HG02588 (cell line): ENCODE measurements around the gene KCNA2.

Source experiments
- ATAC-seq: cut with Tn5 transposase; IDR thresholded peaks from one replicate; pipeline ENCODE4 v1.9.1; 2021; ENCODE audit warnings: mild to moderate bottlenecking, moderate library complexity; ENCODE audit not compliant: unreplicated experiment

The KCNA2 gene

DNA sequence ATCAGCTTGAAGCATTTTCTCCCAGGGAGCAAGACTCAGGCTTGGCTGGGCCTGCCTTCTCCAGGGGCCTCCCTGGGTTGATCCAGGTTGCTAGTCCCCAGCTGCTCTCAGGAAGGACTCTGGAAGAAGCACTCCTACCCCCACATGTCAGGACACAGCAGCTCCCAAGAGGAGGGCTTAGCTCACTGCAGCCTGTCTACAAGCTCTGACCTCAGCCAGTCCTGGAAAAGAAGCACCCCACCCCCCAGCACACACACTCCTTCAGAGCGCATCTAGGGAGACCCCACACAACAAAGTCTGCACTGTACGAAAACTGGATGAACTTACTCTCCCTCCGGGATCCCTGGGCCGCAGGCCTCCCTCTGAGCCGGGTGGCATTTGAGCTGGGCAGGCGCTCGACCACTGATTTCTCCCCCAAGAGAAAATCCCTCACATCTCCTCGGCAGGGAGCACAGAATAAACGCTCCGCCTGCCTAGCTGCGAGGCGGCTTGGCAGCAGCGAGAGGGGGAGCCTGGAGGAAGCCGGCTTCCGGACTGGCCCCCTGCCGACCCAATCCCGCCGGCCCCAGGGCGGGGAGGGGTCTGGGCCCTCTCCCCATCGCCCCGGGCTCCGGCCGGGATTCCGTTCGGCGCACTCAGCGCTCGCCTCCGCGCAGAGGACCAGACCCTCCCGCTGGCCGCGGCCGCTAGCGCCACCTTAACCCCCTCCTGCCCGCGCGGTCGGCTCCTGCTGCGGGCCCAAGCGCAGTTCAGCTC lies at the start of gene KCNA2:
Gene KCNA2, minus strand, starts transcription at position 458 of the 756 bp plus-strand sequence. CDS start 1,576 bp downstream, outside the sequence.
- ATAC-seq: no peak

DNA sequence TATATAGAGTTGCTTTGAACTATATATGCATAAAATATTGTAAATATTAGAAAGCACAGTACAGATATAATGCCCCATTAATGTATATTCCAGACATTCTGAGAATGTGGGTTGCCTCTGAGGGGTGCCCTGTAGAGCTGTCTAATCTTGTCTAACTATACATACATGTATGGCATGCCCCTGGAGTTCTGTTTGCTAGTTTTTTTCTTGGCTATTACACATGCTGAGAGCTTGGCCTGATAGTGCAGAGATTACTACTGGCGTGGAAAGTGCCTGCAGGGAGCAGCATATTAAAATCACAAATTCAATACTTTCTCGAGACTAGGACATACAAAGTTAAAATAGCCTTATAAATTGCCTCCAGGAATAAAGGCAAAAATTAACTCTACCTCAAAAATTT lies 44.5 kb upstream of the KCNA2 start:
- ATAC-seq: no peak

DNA sequence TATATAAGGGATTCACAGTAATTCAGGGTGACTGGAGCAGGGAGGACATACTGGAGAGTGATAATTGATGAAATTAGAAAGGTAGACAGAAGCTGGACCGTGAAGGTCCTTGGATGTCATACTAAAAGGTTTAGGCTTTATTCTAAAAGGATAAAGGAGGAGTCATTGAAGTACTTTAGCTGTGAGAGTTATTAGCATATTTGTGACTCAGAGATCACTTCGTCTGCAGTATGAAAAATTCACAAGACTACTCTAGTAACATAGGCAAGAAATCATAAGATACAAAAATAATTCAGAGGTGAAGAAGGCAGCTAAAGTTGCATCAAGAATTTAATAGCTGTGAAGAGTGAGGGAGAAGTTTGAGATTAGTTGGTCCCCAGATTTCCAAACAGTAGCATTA lies 42.3 kb upstream of the KCNA2 start:
- ATAC-seq: no peak

DNA sequence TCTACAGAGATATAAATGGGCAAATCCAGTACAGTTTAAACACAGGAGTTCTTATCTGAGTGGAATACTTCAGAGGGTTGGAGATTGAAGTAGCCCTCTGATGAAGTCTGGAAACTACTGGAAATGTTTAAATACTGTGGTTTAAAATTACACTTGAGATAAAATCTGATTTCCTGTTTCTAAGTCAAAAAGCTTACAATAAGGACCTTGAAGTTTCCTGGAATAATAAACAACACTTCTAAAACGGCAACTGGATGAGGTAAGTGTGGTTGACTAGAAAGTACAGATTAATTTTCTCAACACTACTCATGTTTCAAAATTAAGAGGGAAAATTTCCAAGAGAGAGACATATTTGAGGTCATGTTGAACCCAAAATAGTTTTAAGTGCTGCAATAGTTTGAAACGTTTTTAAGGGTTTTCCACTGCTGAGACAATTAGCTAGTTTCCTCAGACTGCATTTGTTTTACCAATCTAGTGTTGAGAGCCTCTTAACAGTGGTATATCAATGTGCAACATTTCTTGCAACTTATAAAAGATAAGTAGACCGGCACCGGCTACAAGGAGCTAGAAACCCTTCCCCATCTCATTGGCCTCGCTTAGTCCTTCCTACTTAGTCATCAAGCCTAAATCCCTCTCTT lies 41.2 kb upstream of the KCNA2 start:
- no peak for ATAC-seq

DNA sequence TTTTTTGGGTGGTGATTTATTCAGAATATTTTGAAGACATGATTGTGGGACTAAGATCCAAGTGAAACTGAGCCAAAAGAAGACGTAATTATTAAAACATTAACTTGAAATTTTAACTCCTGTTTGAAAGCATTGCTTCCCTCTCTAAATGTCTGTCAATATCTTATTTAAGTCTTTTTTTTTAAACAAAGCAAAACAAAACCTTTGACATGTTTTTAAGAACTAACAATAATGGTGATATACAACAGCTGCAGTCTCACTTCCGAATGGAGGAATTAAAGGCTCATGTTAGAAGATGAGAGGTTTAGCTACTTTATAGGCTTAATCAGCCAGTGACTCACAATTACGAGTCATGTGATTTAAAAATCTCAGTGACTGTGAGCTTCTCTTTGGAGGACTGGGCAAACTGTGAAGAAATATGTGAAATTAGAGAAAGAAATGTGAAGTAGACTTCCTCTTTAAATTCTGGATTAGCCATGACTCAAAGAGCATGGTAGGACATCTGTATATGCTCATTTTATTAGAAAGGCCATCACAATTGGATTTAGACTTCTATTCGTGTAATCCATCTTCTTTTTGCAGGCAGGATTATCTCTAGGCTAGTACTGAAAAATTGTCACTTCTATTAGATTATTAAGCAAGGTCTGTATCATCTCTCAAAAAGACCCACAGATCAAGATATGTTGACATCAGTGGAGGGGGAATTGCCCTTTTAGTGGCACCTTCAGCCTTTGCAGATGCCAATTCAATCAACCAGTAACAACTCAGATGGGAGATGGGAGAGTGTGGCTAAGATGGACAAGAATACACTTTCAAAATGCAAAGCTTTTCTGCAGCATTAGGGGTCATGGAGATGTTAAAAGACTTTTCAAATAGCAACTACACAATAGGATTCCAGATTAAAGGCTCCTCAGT lies 39.9 kb upstream of the KCNA2 start:
- ATAC-seq: no peak

DNA sequence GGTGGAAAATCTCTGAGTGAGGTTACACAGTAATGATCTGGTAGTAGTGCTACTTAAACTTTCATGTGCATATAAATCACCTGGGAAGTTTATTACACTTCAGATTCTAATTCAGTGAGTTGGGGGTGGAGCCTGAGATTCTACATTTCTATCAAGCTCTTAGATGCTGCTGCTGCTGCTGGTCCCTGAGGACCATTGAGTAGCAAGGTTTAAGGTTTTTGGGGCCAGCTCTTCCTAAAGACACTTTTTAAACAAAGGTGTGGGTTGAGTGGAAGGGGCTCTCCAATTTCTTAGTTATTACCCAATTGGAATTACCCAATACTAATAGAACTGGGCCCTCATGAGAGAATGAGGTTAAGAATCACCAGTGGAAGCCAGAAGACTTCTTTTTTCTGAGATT lies 39.1 kb upstream of the KCNA2 start:
- ATAC-seq: no peak

DNA sequence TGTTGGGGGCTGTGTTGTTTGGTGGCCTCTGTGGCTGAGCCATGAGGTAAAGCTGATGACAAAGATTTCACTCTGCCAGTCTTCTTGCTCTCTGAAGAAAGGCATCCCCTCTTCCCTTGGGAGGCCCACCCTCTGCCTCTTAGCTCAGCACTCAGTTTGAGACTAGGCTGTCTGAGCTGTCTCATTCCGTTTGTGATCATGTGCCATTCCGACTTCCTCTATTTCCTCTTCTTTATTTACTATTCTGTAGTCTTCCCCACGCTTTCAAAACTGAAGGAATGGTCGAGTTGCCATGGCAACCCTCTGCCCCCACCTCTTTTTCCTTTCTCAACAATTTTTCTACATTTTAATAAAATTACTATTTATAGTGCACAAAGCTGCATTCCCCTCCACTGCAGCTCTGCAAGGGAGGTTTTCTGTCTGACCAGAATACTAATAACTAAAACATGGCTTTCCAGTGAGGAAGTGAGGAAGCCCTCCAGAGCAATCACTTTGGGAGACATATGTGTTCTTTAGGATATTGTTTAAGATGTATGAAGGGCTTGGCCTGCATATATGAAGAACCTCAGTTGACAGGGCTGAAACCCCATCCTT lies 37.8 kb upstream of the KCNA2 start:
- ATAC-seq: no peak

DNA sequence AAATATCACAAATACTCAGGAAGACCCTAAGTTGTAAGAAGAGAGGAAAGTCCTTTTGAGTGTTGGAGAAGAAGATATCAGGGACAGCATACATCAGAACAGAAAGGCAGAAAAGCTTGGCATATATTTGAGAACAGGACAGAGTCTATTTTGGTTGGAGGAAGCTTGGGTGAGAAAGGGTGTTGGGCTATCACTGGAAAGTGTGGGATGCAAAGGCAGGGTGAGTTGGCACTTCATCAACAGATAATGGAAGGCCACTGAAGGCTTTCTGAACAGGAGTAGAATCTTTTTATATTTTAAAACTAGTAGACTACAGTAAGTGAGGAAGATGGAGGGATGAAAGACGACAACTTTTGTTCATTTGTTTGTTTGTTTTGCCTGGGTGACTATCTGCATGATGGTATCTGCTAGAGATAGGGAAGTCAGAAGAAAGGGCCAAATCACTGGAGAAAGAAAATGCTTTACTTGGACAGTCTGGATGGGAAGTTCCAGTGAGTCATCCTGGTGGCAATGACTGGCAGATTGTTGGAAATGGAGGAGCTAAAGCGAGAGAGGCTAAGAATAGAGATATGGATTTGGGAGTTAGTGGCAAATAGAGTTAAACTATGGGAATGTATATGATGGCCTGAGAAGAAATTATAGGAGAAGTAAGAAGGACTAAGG lies 33.7 kb upstream of the KCNA2 start:
- no peak for ATAC-seq

DNA sequence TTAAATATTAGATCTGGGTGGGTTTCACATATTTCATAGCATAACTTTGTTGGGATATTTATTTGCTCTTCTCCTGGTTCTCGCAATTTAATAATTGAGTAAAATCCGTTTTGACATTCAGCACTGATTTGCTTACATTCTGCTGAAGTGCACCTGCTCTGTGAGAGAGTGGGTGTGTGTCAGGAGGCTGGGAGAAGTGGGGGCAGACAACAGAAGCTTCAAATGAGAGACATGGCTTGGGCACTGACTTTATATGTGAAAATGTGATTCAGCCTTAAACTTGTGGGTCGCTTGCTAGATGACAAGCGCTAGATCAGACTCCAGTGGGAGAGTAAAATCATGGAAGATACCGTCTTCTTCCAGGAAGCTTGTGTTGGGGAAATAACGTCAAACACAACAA lies 32.4 kb upstream of the KCNA2 start:
- ATAC-seq: no peak

DNA sequence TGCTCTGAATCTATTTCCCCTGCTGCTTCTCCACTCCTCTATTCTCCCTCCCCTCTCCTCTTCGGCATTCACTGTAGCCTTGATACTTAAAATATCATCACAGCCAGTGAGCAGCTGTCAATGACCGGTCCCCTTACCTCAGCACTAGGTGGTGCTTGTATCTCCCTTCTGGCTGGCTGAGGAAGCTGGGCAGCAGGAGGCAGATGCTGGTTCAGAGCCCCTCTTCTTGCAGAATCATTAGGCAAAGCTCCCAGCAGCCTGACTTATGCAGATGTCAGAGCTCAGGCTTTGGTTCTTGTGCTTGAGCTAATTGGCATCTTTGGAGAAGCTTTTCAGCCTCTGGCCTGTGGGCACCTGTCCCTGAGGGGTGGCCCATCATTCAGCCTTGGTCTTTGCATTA lies 31.9 kb upstream of the KCNA2 start:
- ATAC-seq: no peak

DNA sequence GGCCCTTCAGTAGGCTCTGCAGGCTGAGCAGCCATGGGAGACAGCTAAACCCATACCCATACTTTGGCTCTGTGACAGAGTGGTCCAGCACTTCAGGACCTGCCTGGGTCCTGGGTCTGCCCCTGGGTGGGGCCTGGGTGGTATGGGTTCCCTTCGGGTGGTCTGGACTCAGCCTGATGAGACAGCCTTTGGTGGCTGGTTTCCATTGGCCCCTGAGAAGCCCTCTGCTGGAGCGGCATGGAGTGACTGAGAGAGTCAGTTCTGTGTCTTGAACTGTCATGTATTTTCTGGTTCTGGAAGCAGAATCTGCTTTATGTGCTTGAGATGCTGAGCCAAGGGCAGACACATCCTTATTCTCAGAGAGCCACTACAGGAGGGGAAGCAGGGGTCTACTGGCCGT lies 31.3 kb upstream of the KCNA2 start:
- ATAC-seq: no peak

DNA sequence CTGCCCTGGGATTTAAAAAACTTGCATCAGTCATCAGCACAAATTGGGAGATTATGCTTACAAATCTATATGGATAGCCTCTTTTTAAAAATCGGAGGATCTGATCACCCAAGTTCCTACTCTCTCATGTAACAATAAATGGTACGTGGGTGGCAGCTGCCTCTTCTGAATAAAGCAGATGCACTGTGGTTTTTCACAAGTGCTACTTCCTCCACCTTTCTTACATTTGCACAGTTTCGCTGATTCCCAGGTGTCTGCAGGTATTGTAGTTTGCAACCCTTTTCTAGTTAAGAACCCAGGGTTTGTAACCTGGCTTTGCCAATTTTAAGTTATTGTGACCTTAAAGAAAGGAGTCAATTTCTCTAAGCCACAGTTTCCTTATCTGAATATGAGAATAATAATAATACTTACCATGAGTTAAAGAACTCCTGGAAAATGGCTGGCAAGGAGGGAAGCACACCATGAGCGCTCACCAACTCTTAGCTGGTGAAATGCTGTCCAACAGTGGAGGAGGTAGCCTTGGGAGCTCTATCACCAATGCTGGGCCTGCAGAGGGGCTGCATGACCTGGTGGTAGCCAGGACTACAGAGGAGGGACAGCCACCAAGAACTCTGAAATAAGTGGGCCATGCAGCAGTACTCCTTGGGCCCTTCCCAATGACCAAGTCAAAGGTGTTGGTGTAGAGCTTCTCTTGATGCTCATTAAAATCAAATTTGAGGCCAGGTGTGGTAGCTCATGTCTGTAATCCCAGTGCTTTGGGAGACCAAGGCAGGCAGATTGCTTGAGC lies 30.2 kb upstream of the KCNA2 start:
- no peak for ATAC-seq

DNA sequence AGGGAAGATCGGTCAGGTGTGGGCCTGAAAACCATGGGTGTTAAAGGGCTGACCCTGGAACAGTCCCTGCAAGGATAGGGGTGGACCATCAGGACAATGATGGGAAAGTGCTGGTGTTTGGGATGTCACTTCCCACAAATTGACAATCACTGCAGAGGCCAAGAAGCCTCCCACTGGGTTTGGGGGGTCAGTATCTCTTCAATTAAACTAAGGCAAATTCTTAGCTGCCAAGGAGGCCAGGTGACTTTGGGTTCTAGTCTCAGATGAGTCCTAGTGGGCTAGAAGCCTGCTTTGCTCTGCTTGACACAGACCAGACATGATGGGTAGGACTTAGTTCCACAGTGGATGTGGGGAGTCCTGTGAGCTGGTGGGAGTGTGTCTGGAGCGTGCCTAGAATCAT lies 29.3 kb upstream of the KCNA2 start:
- no peak for ATAC-seq

DNA sequence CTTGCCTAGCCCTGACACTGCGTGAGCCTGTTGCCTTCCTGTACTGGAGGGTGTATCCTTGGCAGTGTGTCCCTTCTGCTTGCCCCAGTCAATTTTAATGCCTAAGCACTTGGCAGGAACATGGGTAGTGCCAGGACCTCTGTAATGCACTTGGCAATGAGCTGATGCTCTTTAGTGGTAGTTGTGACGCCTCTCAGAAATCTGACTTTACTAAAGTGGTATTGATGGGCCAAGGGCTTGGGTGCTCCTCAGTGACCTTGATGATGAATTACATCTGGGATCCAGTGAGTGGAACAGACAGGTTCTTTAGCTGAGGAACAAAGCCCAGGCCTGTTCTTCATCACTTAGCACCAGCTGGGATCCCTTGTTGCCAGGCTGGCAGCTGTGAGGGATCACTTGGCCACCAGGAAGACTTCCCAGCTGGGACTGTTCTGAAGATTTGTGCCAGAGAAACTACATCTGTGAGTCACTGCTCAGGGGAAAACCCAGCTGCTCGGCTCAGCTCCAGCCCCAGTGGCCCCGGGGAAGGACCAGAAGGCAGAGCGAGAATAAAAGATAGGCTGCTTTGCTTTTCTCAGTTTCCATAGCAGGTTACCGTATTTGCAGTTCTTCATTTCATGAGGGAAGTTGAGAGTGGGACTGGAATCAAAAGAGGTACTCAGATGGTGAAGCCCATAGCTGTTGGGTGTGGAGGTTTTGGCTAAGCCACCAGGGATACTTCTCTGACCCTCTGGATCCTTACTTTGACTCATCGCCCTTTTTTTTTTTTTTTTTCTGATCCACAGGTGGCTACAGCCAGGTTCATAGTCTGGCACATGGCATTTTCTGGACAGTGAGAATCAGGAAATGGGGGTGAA lies 28.5 kb upstream of the KCNA2 start:
- ATAC-seq: peak; percentile 68

DNA sequence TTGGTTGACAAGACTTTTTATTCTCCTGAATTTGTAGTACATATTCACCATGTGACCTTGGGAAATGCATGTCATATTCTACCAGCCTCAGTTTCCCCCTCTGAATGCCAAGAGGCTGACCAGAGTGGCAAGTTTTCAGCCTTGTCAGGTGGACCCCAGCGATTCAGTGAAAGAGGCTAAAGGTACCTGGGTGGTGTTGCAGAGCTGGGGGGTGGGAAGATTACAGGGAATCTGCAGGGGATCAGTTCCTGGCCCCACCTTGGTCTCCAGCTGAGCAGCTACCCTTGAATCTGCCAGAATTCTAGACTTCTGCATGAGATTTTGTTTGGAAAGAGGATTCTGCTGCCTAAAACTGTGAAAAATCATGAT lies 27.9 kb upstream of the KCNA2 start:
- ATAC-seq: no peak

DNA sequence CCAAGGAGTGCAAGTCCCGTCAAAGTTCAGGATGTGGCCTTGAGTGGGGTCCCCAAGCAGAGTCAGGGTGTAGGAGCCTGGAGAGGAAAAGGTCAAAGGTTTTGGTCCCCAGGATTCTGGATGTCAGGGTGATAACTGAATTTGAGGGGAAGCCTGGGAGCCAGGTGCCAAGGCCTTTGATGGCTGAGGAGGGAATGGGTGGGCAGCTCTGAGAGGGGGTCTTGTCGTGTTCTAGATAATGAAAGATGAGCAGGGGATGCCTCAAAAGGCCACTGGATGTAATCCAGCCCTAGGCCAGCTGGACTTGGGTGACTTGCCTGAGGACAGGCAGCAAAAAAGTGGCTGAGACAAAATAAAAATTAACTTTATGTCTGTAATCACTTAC lies 27.5 kb upstream of the KCNA2 start:
- ATAC-seq: no peak

DNA sequence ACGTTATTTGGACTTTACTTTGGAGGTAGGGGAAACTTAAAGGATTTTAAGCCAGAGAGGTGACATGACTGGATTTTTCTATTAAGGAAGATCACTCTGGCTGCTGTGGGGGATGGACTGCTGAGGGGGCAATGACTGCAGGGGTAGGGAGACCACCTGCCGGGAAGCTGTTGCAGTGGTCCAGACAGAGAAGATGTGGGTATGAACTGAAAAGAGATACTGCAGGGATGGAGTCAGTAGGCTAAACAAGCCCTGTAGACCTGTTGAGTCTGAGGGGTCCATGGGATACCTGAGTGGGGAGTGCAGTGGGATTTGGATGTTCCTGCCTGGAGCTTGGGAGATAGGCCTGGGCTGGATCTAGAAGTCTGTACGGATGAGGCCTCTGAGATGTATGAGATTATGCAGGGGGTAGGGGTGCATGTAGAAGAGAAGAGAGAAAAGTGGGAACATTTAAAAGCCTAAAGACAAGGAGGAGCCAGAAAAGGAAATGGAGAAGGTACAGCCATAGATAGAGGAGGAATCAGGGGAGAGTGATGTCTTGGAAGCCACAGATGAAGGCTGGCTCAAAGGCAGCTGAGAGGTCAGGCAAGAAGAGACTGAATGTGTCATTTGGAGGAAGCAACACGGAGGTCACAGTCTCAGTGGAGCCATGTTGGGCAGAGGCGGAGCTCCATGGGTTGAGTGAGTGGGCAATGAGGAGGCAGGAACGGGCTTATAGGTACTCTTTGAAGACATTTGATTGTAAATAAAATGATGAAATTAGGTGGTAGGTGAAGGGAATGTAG lies 25.9 kb upstream of the KCNA2 start:
- no peak for ATAC-seq
